Trophoblast cell (in vitro differentiated cells and primary cell): Measurements from ENCODE around the gene POLE4.
A peak's percentile ranks its signal among the peaks of the same experiment; 100 is the strongest.

Source experiments
- DNase-seq, 2 donors: peaks; one replicate each; pipeline ENCODE4 v3.0.0-alpha.2; 2016
- H2AFZ ChIP-seq: 2 replicates; pipeline ENCODE4 v1.6.1; 2013; ENCODE audit warnings: low read length, moderate library complexity, mild to moderate bottlenecking; ENCODE audit not compliant: insufficient read depth, poor library complexity
- H2AK5ac ChIP-seq: 2 replicates; pipeline ENCODE4 v1.6.1; 2013; ENCODE audit warnings: mild to moderate bottlenecking, low read length
- H2BK120ac ChIP-seq: 2 replicates; pipeline ENCODE4 v1.6.1; 2013; ENCODE audit warnings: low read length, mild to moderate bottlenecking, moderate library complexity; ENCODE audit not compliant: insufficient read depth, poor library complexity
- H2BK12ac ChIP-seq: 2 replicates; pipeline ENCODE4 v1.6.1; 2013; ENCODE audit warnings: mild to moderate bottlenecking, low read length, moderate library complexity
- H2BK5ac ChIP-seq: 2 replicates; pipeline ENCODE4 v1.6.1; 2013; ENCODE audit warnings: low read length, low read depth, moderate library complexity, mild to moderate bottlenecking; ENCODE audit not compliant: poor library complexity
- H3K14ac ChIP-seq: 2 replicates; pipeline ENCODE4 v1.6.1; 2013; ENCODE audit warnings: mild to moderate bottlenecking, low read length
- H3K18ac ChIP-seq: 2 replicates; pipeline ENCODE4 v1.6.1; 2013; ENCODE audit warnings: mild to moderate bottlenecking, low read length
- H3K23ac ChIP-seq: 2 replicates; pipeline ENCODE4 v1.6.1; 2013; ENCODE audit warnings: low read length
- H3K27ac ChIP-seq: 2 replicates; pipeline ENCODE4 v1.5.1; 2013; ENCODE audit warnings: low read depth, mild to moderate bottlenecking, inconsistent platforms, low read length, moderate library complexity
- H3K27me3 ChIP-seq: 2 replicates; pipeline ENCODE4 v1.6.1; 2013; ENCODE audit warnings: inconsistent platforms, mild to moderate bottlenecking, low read length, moderate library complexity; ENCODE audit not compliant: insufficient read depth
- H3K36me3 ChIP-seq, 2 experiments: 1 replicate in 1 of 2; 2 replicates in 1 of 2; pipeline ENCODE4 v1.6.1; 2013; ENCODE audit warnings: low read length in 2 of 2, mild to moderate bottlenecking in 2 of 2, moderate library complexity in 1 of 2; ENCODE audit not compliant: insufficient read depth in 2 of 2, control insufficient read depth in 1 of 2
- H3K4ac ChIP-seq: 2 replicates; pipeline ENCODE4 v1.6.1; 2013; ENCODE audit warnings: low read depth, mild to moderate bottlenecking, low read length, moderate library complexity
- H3K4me1 ChIP-seq, 2 experiments: 1 replicate in 1 of 2; 2 replicates in 1 of 2; pipeline ENCODE4 v1.6.1; 2013; ENCODE audit warnings: low read length in 2 of 2, mild to moderate bottlenecking in 2 of 2, moderate library complexity in 1 of 2; ENCODE audit not compliant: insufficient read depth in 2 of 2, control insufficient read depth in 1 of 2
- H3K4me2 ChIP-seq: 2 replicates; pipeline ENCODE4 v1.6.1; 2013; ENCODE audit warnings: inconsistent platforms, mild to moderate bottlenecking, low read length, moderate library complexity
- H3K4me3 ChIP-seq: 2 replicates; pipeline ENCODE4 v1.5.1; 2013; ENCODE audit warnings: mild to moderate bottlenecking, low read depth, low read length, inconsistent platforms
- H3K79me1 ChIP-seq: one replicate; pipeline ENCODE4 v1.6.1; 2013; ENCODE audit warnings: low read length
- H3K79me2 ChIP-seq: 2 replicates; pipeline ENCODE4 v1.6.1; 2013; ENCODE audit warnings: low read length, mild to moderate bottlenecking; ENCODE audit not compliant: control insufficient read depth, insufficient read depth, poor library complexity
- H3K9ac ChIP-seq: 2 replicates; pipeline ENCODE4 v1.6.1; 2013; ENCODE audit warnings: mild to moderate bottlenecking, low read length
- H3K9me3 ChIP-seq: 2 replicates; pipeline ENCODE4 v1.6.1; 2013; ENCODE audit warnings: low read depth, mild to moderate bottlenecking, control low read depth, inconsistent platforms, low read length; ENCODE audit not compliant: insufficient read depth
- H4K12ac ChIP-seq: 2 replicates; pipeline ENCODE4 v1.6.1; 2013; ENCODE audit warnings: low read depth, mild to moderate bottlenecking, low read length, moderate library complexity
- H4K8ac ChIP-seq: 2 replicates; pipeline ENCODE4 v1.6.1; 2013; ENCODE audit warnings: low read depth, mild to moderate bottlenecking, low read length, moderate library complexity
- H4K91ac ChIP-seq: one replicate; pipeline ENCODE4 v1.6.1; 2013; ENCODE audit warnings: low read depth, mild to moderate bottlenecking, low read length, moderate library complexity
- WGBS: extraction: QIAGEN DNeasy Blood & Tissue Kit; methylation state at CpG from one replicate; pipeline ENCODE4 v1.1.7; 2013; ENCODE audit warnings: missing lambda C conversion rate; ENCODE audit not compliant: insufficient read length, insufficient coverage; ENCODE audit errors: extremely low coverage; 5-methylcytosine and 5-hydroxymethylcytosine counted together

POLE4 gene

GRCh38 chr2:74984947-74985637, 26.6 kb downstream of the POLE4 start:
- H2BK5ac ChIP-seq: peak overlapping the region; percentile 54
- WGBS: no CpG with 5 or more reads among the region's 3 CpGs

GRCh38 chr2:74985978-74986609, 27.7 kb downstream of the POLE4 start:
- Histone ChIP-seq H3K9me3 (no peaks in the 10 kb centered on the region), H3K27me3 (no peaks in the 10 kb centered on the region), H4K12ac (no peak overlapping the region), H3K9ac (no peak overlapping the region), H2AFZ (no peak overlapping the region), H3K14ac (no peak overlapping the region), H4K8ac (no peak overlapping the region), H3K27ac (no peak overlapping the region), H3K36me3 (no peaks in the 10 kb centered on the region), H4K91ac (no peak overlapping the region), H3K4me2 (peak overlapping the region; percentile 6), H2AK5ac (no peak overlapping the region), H3K23ac (no peak overlapping the region), H2BK120ac (no peak overlapping the region), H3K4me3 (no peak overlapping the region), H3K4me1 (peaks cover 11 to 13% of the 10 kb centered on the region in 2 experiments), H2BK12ac (no peak overlapping the region), H3K79me2 (no peaks in the 10 kb centered on the region), H2BK5ac (no peak overlapping the region), H3K18ac (no peak overlapping the region), H3K79me1 (peaks cover 4% of the 10 kb centered on the region), H3K4ac (no peak overlapping the region)
- DNase-seq: no peak
- WGBS: no CpG with 5 or more reads among the region's 7 CpGs

More at GRCh38 chr2:74984947-74985637, 26.6 kb downstream of the POLE4 start:
- Histone ChIP-seq H2BK12ac (peak overlapping the region; percentile 32), H3K79me1 (peaks cover 4% of the 10 kb centered on the region), H3K27ac (peak overlapping the region; percentile 66), H3K4me3 (no peak overlapping the region), H2BK120ac (peak overlapping the region; percentile 39), H4K8ac (no peak overlapping the region), H3K27me3 (no peaks in the 10 kb centered on the region), H3K36me3 (no peaks in the 10 kb centered on the region), H3K4ac (no peak overlapping the region), H3K9ac (no peak overlapping the region), H2AK5ac (no peak overlapping the region), H3K9me3 (no peaks in the 10 kb centered on the region), H4K12ac (no peak overlapping the region), H3K4me2 (no peak overlapping the region), H4K91ac (peak overlapping the region; percentile 20), H3K18ac (no peak overlapping the region), H3K14ac (no peak overlapping the region), H2AFZ (no peak overlapping the region), H3K23ac (no peak overlapping the region), H3K4me1 (peaks cover 11 to 13% of the 10 kb centered on the region in 2 experiments), H3K79me2 (no peaks in the 10 kb centered on the region)
- peak; percentile 74 to 84 for DNase-seq

- no peak overlapping the region for H2BK5ac ChIP-seq
- H3K23ac ChIP-seq: no peak overlapping the region
- H3K36me3 ChIP-seq: no peaks in the 10 kb centered on the region
- no peak overlapping the region for H4K8ac ChIP-seq
- H2AK5ac ChIP-seq: no peak overlapping the region
- no peak overlapping the region for H2AFZ ChIP-seq
- peak overlapping the region; percentile 53 for H3K4me2 ChIP-seq
- peaks cover 3% of the 10 kb centered on the region for H3K79me1 ChIP-seq
- no peak overlapping the region for H3K4me3 ChIP-seq
- H3K9ac ChIP-seq: no peak overlapping the region
- H4K91ac ChIP-seq: no peak overlapping the region
- no peak overlapping the region for H2BK12ac ChIP-seq
- H3K27me3 ChIP-seq: no peaks in the 10 kb centered on the region
- no peak overlapping the region for H4K12ac ChIP-seq
- H3K14ac ChIP-seq: no peak overlapping the region
- peaks cover 5 to 7% of the 10 kb centered on the region in 2 experiments for H3K4me1 ChIP-seq
- no peak overlapping the region for H2BK120ac ChIP-seq
- no peak overlapping the region for H3K4ac ChIP-seq
- H3K79me2 ChIP-seq: no peaks in the 10 kb centered on the region
- peak overlapping the region; percentile 72 for H3K27ac ChIP-seq
- H3K18ac ChIP-seq: no peak overlapping the region
- no CpG with 5 or more reads among the region's 4 CpGs for WGBS
- DNase-seq: peak; percentile 69 to 79
- H3K9me3 ChIP-seq: no peaks in the 10 kb centered on the region
Observed at GRCh38 chr2:74991977-74992376, 33.5 kb downstream of the POLE4 start.

GRCh38 chr2:74999468-74999867, 41.0 kb downstream of the POLE4 start:
- no peak overlapping the region for H4K91ac ChIP-seq
- H3K4me2 ChIP-seq: no peak overlapping the region
- no peaks in the 10 kb centered on the region for H3K27me3 ChIP-seq
- WGBS: no CpG with 5 or more reads among the region's 5 CpGs
- H2BK5ac ChIP-seq: no peak overlapping the region
- no peak overlapping the region for H3K18ac ChIP-seq
- no peak overlapping the region for H3K4me3 ChIP-seq
- H3K79me2 ChIP-seq: no peaks in the 10 kb centered on the region
- no peaks in the 10 kb centered on the region for H3K36me3 ChIP-seq
- DNase-seq: no peak
- H2BK12ac ChIP-seq: no peak overlapping the region
- H2AFZ ChIP-seq: no peak overlapping the region
- H3K9me3 ChIP-seq: peaks cover 3% of the 10 kb centered on the region
- peaks cover 0 to 4% of the 10 kb centered on the region in 2 experiments for H3K4me1 ChIP-seq
- H4K12ac ChIP-seq: no peak overlapping the region
- H4K8ac ChIP-seq: no peak overlapping the region
- no peak overlapping the region for H2AK5ac ChIP-seq
- no peak overlapping the region for H3K14ac ChIP-seq
- H2BK120ac ChIP-seq: no peak overlapping the region
- no peak overlapping the region for H3K27ac ChIP-seq
- no peak overlapping the region for H3K9ac ChIP-seq
- no peaks in the 10 kb centered on the region for H3K79me1 ChIP-seq
- H3K4ac ChIP-seq: no peak overlapping the region
- no peak overlapping the region for H3K23ac ChIP-seq
